ENCODE data around the gene LRBA. TPM values are rescaled to one million over a fixed set of nuclear protein-coding genes. Genes with fewer than 3 reads are reported as not detected.

The LRBA gene
- total and polyA plus RNA-seq, 9 donors = 20.7 to 30.5 (median 27.7) TPM

- H3K4me1 ChIP-seq (ENCODE audit: control insufficient read depth, insufficient read depth, low read length) = no peaks in the 10 kb centered on the region
- H3K27ac ChIP-seq (ENCODE audit: low read length) = no peak overlapping the region
- no CpG with 5 or more reads among the region's 2 CpGs for WGBS (ENCODE audit: insufficient coverage)
- no peak for DNase-seq
- H3K36me3 ChIP-seq (ENCODE audit: control insufficient read depth, insufficient read depth, low read length) = peaks cover 7% of the 10 kb centered on the region
- no peak overlapping the region for H3K4me3 ChIP-seq (ENCODE audit: low read length)
- no peaks in the 10 kb centered on the region for H3K9me3 ChIP-seq (replicated peaks; ENCODE audit: control insufficient read depth, low read depth, low read length)
- H3K27me3 ChIP-seq (ENCODE audit: control insufficient read depth, insufficient read depth, low read length) = no peaks in the 10 kb centered on the region
These were observed 771.2 kb downstream of the LRBA start for GRCh38 chr4:150243932-150244331.

- 64% methylated on average over 1 of the region's 6 CpGs for WGBS (ENCODE audit: insufficient coverage)
- no peak overlapping the region for H3K27ac ChIP-seq (ENCODE audit: low read length)
- no peaks in the 10 kb centered on the region for H3K27me3 ChIP-seq (ENCODE audit: control insufficient read depth, insufficient read depth, low read length)
- H3K4me1 ChIP-seq (ENCODE audit: control insufficient read depth, insufficient read depth, low read length) = no peaks in the 10 kb centered on the region
- peak; percentile 53 for DNase-seq
- H3K9me3 ChIP-seq (replicated peaks; ENCODE audit: control insufficient read depth, low read depth, low read length) = no peaks in the 10 kb centered on the region
- no peak overlapping the region for H3K4me3 ChIP-seq (ENCODE audit: low read length)
- H3K36me3 ChIP-seq (ENCODE audit: control insufficient read depth, insufficient read depth, low read length) = no peaks in the 10 kb centered on the region
These were observed 772.1 kb downstream of the LRBA start for GRCh38 chr4:150242820-150243458.

GRCh38 chr4:150240011-150240410 lies 775.1 kb downstream of the LRBA start:
- H3K4me3 ChIP-seq (ENCODE audit: low read length) = no peak overlapping the region

DNA sequence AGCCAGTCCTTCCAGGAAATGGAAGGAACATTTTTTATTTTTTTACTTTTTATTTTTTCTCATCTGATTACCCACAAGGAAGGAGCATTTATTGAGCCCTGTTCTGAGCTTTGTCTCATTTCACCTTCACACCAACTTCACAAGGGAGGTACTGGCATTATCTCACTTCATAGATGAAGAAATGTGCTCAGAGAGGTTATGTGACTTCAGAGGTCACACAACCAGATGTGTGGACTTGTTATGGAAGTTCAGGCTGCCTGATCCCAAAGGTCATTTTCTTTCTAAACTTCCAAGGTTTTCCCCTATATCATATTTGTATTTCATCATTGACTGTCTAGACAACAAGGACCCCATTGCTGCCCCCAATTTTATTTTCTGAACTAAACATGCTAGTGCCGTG lies 776.5 kb downstream of the LRBA start:
- no peaks in the 10 kb centered on the region for H3K4me1 ChIP-seq (ENCODE audit: control insufficient read depth, insufficient read depth, low read length)
- H3K27ac ChIP-seq (ENCODE audit: low read length) = no peak overlapping the region
- no peak for DNase-seq
- 100% methylated on average over 1 of the region's 1 CpG for WGBS (ENCODE audit: insufficient coverage)
- H3K9me3 ChIP-seq (replicated peaks; ENCODE audit: control insufficient read depth, low read depth, low read length) = no peaks in the 10 kb centered on the region
- H3K4me3 ChIP-seq (ENCODE audit: low read length) = no peak overlapping the region
- peaks cover 8% of the 10 kb centered on the region for H3K36me3 ChIP-seq (ENCODE audit: control insufficient read depth, insufficient read depth, low read length)
- H3K27me3 ChIP-seq (ENCODE audit: control insufficient read depth, insufficient read depth, low read length) = no peaks in the 10 kb centered on the region

More at GRCh38 chr4:150240011-150240410, 775.1 kb downstream of the LRBA start:
- H3K4me1 ChIP-seq (ENCODE audit: control insufficient read depth, insufficient read depth, low read length) = no peaks in the 10 kb centered on the region
- no peak for DNase-seq
- H3K27me3 ChIP-seq (ENCODE audit: control insufficient read depth, insufficient read depth, low read length) = no peaks in the 10 kb centered on the region
- H3K36me3 ChIP-seq (ENCODE audit: control insufficient read depth, insufficient read depth, low read length) = peaks cover under 1% of the 10 kb centered on the region
- no peak overlapping the region for H3K27ac ChIP-seq (ENCODE audit: low read length)
- H3K9me3 ChIP-seq (replicated peaks; ENCODE audit: control insufficient read depth, low read depth, low read length) = no peaks in the 10 kb centered on the region

- Histone ChIP-seq H3K27ac (ENCODE audit: low read length) (no peak overlapping the region), H3K9me3 (replicated peaks; ENCODE audit: control insufficient read depth, low read depth, low read length) (no peaks in the 10 kb centered on the region), H3K4me3 (ENCODE audit: low read length) (no peak overlapping the region), H3K4me1 (ENCODE audit: control insufficient read depth, insufficient read depth, low read length) (no peaks in the 10 kb centered on the region), H3K27me3 (ENCODE audit: control insufficient read depth, insufficient read depth, low read length) (no peaks in the 10 kb centered on the region), H3K36me3 (ENCODE audit: control insufficient read depth, insufficient read depth, low read length) (peaks cover 13% of the 10 kb centered on the region)
- DNase-seq = peak; percentile 49
- no CpG with 5 or more reads among the region's 6 CpGs for WGBS (ENCODE audit: insufficient coverage)
These were observed 777.8 kb downstream of the LRBA start for GRCh38 chr4:150237110-150237872.

GRCh38 chr4:150236626-150237025 lies 778.5 kb downstream of the LRBA start:
- DNase-seq = no peak
- Histone ChIP-seq H3K27me3 (ENCODE audit: control insufficient read depth, insufficient read depth, low read length) (no peaks in the 10 kb centered on the region), H3K4me3 (ENCODE audit: low read length) (no peak overlapping the region), H3K36me3 (ENCODE audit: control insufficient read depth, insufficient read depth, low read length) (peaks cover 14% of the 10 kb centered on the region), H3K4me1 (ENCODE audit: control insufficient read depth, insufficient read depth, low read length) (no peaks in the 10 kb centered on the region), H3K9me3 (replicated peaks; ENCODE audit: control insufficient read depth, low read depth, low read length) (no peaks in the 10 kb centered on the region), H3K27ac (ENCODE audit: low read length) (no peak overlapping the region)

GRCh38 chr4:150235808-150236271 lies 779.2 kb downstream of the LRBA start:
- WGBS (ENCODE audit: insufficient coverage) = 44% methylated on average over 3 of the region's 6 CpGs
- H3K27ac ChIP-seq (ENCODE audit: low read length) = no peak overlapping the region

DNA sequence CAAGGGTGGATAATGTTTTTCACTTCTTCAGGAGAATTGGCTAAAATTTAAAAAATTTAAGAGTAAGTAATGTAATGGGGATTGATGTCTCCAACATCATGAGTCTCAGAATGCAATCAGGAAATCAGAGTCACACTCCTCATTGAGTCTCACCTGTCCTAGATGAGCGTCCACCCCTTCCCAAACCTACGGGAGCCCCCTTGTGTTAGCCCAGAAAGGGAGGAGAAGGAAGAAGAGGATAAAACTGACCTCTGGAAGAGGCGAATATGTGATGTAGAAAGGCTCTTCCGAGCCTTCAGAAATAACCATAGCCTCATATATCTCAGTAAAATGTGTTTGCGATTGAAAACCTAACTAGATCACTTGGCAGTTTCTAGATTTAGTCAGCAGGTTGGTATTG lies 779.8 kb downstream of the LRBA start:
- Histone ChIP-seq H3K9me3 (replicated peaks; ENCODE audit: control insufficient read depth, low read depth, low read length) (no peaks in the 10 kb centered on the region), H3K4me3 (ENCODE audit: low read length) (no peak overlapping the region), H3K36me3 (ENCODE audit: control insufficient read depth, insufficient read depth, low read length) (peaks cover 14% of the 10 kb centered on the region), H3K27ac (ENCODE audit: low read length) (no peak overlapping the region), H3K4me1 (ENCODE audit: control insufficient read depth, insufficient read depth, low read length) (peaks cover 3% of the 10 kb centered on the region), H3K27me3 (ENCODE audit: control insufficient read depth, insufficient read depth, low read length) (no peaks in the 10 kb centered on the region)
- no peak for DNase-seq
- no CpG with 5 or more reads among the region's 5 CpGs for WGBS (ENCODE audit: insufficient coverage)

More at GRCh38 chr4:150235808-150236271, 779.2 kb downstream of the LRBA start:
- no peak overlapping the region for H3K4me3 ChIP-seq (ENCODE audit: low read length)
- no peaks in the 10 kb centered on the region for H3K4me1 ChIP-seq (ENCODE audit: control insufficient read depth, insufficient read depth, low read length)
- H3K27me3 ChIP-seq (ENCODE audit: control insufficient read depth, insufficient read depth, low read length) = no peaks in the 10 kb centered on the region
- H3K9me3 ChIP-seq (replicated peaks; ENCODE audit: control insufficient read depth, low read depth, low read length) = no peaks in the 10 kb centered on the region
- peaks cover 14% of the 10 kb centered on the region for H3K36me3 ChIP-seq (ENCODE audit: control insufficient read depth, insufficient read depth, low read length)
- no peak for DNase-seq

DNA sequence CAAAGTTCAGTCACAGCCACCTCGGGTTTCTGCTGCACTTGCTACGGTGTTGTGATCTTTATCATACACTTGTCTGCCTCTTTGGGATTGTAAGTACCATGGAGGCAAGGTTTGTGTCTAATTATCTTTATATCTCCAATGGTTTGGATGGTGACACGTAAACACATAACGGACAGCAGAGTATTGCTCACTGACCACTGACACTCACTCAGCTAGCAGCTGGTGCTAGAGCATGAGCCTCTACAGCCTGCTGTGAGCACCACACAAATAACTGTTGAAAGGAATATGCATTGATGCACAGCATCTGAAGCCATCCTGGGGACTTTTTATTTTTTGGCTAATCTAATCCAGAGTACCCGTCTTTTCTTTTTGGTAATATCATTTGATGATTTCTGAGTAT lies 780.8 kb downstream of the LRBA start:
- Histone ChIP-seq H3K4me3 (ENCODE audit: low read length) (no peak overlapping the region), H3K4me1 (ENCODE audit: control insufficient read depth, insufficient read depth, low read length) (peaks cover 4% of the 10 kb centered on the region), H3K36me3 (ENCODE audit: control insufficient read depth, insufficient read depth, low read length) (peaks cover 14% of the 10 kb centered on the region), H3K27ac (ENCODE audit: low read length) (no peak overlapping the region), H3K9me3 (replicated peaks; ENCODE audit: control insufficient read depth, low read depth, low read length) (no peaks in the 10 kb centered on the region), H3K27me3 (ENCODE audit: control insufficient read depth, insufficient read depth, low read length) (no peaks in the 10 kb centered on the region)
- DNase-seq = no peak
- no CpG with 5 or more reads among the region's 5 CpGs for WGBS (ENCODE audit: insufficient coverage)

- H3K27ac ChIP-seq (ENCODE audit: low read length) = no peak overlapping the region
- no peaks in the 10 kb centered on the region for H3K9me3 ChIP-seq (replicated peaks; ENCODE audit: control insufficient read depth, low read depth, low read length)
- peaks cover 5% of the 10 kb centered on the region for H3K4me1 ChIP-seq (ENCODE audit: control insufficient read depth, insufficient read depth, low read length)
- H3K27me3 ChIP-seq (ENCODE audit: control insufficient read depth, insufficient read depth, low read length) = no peaks in the 10 kb centered on the region
- H3K36me3 ChIP-seq (ENCODE audit: control insufficient read depth, insufficient read depth, low read length) = peaks cover 14% of the 10 kb centered on the region
- WGBS (ENCODE audit: insufficient coverage) = no CpG with 5 or more reads among the region's 6 CpGs
- no peak for DNase-seq
- H3K4me3 ChIP-seq (ENCODE audit: low read length) = no peak overlapping the region
These were observed 783.1 kb downstream of the LRBA start for GRCh38 chr4:150232029-150232428.

Data from muscle of leg (tissue), 11 donors.